Liver (tissue), 3 donors: ENCODE data around the gene CLDN6.

Experiments
- ATF3 ChIP-seq: IDR thresholded peaks from 2 replicates; pipeline ENCODE4 v1.6.1; 2016; ENCODE audit warnings: antibody characterized with exemption
- CTCF ChIP-seq: fragments of 150-350 bp; IDR thresholded peaks from 2 replicates; pipeline ENCODE4 v1.5.1; 2017; ENCODE audit warnings: improper control_type of control experiment, low read depth, low read length; ENCODE audit not compliant: missing input control
- EGR1 ChIP-seq, 2 donors: IDR thresholded peaks; 2 replicates each; pipeline ENCODE4 v1.6.1; 2016 to 2018; ENCODE audit warnings: antibody characterized with exemption in 2 of 2, low read depth in 2 of 2
- GABPA ChIP-seq, 2 donors: IDR thresholded peaks in 1 of 2; conservative IDR thresholded peaks in 1 of 2; 2 replicates each; pipeline ENCODE4 v1.6.1; 2016; ENCODE audit warnings: antibody characterized with exemption in 2 of 2, mild to moderate bottlenecking in 1 of 2, moderate library complexity in 1 of 2
- HNF4G ChIP-seq: IDR thresholded peaks from 2 replicates; pipeline ENCODE4 v1.6.1; 2016; ENCODE audit warnings: antibody characterized with exemption
- JUND ChIP-seq, 2 donors: IDR thresholded peaks; 2 replicates each; pipeline ENCODE4 v1.6.1; 2016; ENCODE audit warnings: antibody characterized with exemption in 2 of 2
- MAX ChIP-seq: IDR thresholded peaks from 2 replicates; pipeline ENCODE4 v1.6.1; 2016; ENCODE audit warnings: antibody characterized with exemption
- RAD21 ChIP-seq, 2 donors: IDR thresholded peaks; 2 replicates each; pipeline ENCODE4 v1.6.1; 2016; ENCODE audit warnings: antibody characterized with exemption in 2 of 2, mild to moderate bottlenecking in 2 of 2
- REST ChIP-seq: IDR thresholded peaks from 2 replicates; pipeline ENCODE4 v1.6.1; 2016; ENCODE audit warnings: antibody characterized with exemption, mild to moderate bottlenecking
- RXRA ChIP-seq, 2 donors: IDR thresholded peaks; 2 replicates each; pipeline ENCODE4 v1.6.1; 2017 to 2018; ENCODE audit warnings: antibody characterized with exemption in 2 of 2, mild to moderate bottlenecking in 1 of 2
- SP1 ChIP-seq: IDR thresholded peaks from 2 replicates; pipeline ENCODE4 v1.6.1; 2018; ENCODE audit warnings: antibody characterized with exemption, mild to moderate bottlenecking
- TAF1 ChIP-seq: conservative IDR thresholded peaks from 2 replicates; pipeline ENCODE4 v1.6.1; 2016; ENCODE audit warnings: antibody characterized with exemption, mild to moderate bottlenecking
- ZBTB33 ChIP-seq: IDR thresholded peaks from 2 replicates; pipeline ENCODE4 v1.6.1; 2016; ENCODE audit warnings: antibody characterized with exemption
- donor health status: healthy.
- donor health status: healthy.

- peak; percentile 12 for TF ChIP-seq CTCF
- TF ChIP-seq ATF3: no peak
- TF ChIP-seq EGR1 (IDR thresholded peaks at IDR 0.05; ENCODE audit: low read depth in 2 of 2): no peak
- no peak for TF ChIP-seq REST
- no peak for TF ChIP-seq HNF4G
- no peak for TF ChIP-seq GABPA (IDR thresholded peaks at IDR 0.05 in 1 of 2, conservative IDR thresholded peaks at IDR 0.05 in 1 of 2)
- no peak for TF ChIP-seq MAX
- TF ChIP-seq RAD21 (IDR thresholded peaks at IDR 0.05): no peak
- TF ChIP-seq ZBTB33: no peak
- no peak for TF ChIP-seq SP1
- TF ChIP-seq TAF1: no peak
- no peak for TF ChIP-seq RXRA (IDR thresholded peaks at IDR 0.05)
- no peak for TF ChIP-seq JUND (IDR thresholded peaks at IDR 0.05)
Measured at GRCh38 chr16:2969545-2970521, 48.1 kb downstream of the CLDN6 start.
